Measurements from ENCODE around the gene SMURF2. TPM values are rescaled to one million over a fixed set of nuclear protein-coding genes. Genes with fewer than 3 reads are reported as not detected.
"Not testable (repeated sequence)": the region's sequence is repeated elsewhere in the genome, so short reads cannot be mapped to it uniquely, and the experiment has no call there.

The SMURF2 gene
- total RNA-seq, 1 experiment from 2014 or later = 127 TPM

GRCh38 chr17:64579917-64580316 is 82.2 kb downstream of the SMURF2 start:
- DNase-seq (ENCODE audit: low read depth, low spot score) = no peak
- peaks cover 60 to 70% of the 10 kb centered on the region in 2 experiments for H3K36me3 ChIP-seq (ENCODE audit: control insufficient read depth in 1 of 2, insufficient read depth in 2 of 2, low read length in 2 of 2)
- H3K4me1 ChIP-seq (ENCODE audit: control insufficient read depth in 1 of 2, insufficient read depth in 2 of 2, low read length in 2 of 2) = no peaks in the 10 kb centered on the region
- ChIA-PET POLR2A (no interaction called here), RAD21 (ENCODE audit: low non-redundant PET in 1 of 2, low total read pairs in 2 of 2, uncharacterized antibody in 2 of 2, unreplicated experiment in 2 of 2) (no interaction called here), CTCF (interaction anchor here (1.0 to 1.4 kb wide), 2 partner anchors 23 to 70 kb away, joined by 3 read pairs; no protein-coding TSS in a partner anchor)
- no peak overlapping the region for H3K9ac ChIP-seq (ENCODE audit: low read length)
- TSS peak; percentile 12 for BruUV-seq (replicated peaks)
- no peak overlapping the region for H2AFZ ChIP-seq (ENCODE audit: low read depth, low read length, poor library complexity, severe bottlenecking)
- no peak overlapping the region for H3K27ac ChIP-seq (ENCODE audit: low read depth, low read length)
- H3K9me3 ChIP-seq (ENCODE audit: control insufficient read depth in 1 of 2, insufficient read depth in 1 of 2, low read depth in 1 of 2, low read length in 2 of 2) = no peaks in the 10 kb centered on the region
- no peak overlapping the region for H3K4me2 ChIP-seq (ENCODE audit: low read length)
- no peaks in the 10 kb centered on the region for H3K9me2 ChIP-seq (ENCODE audit: insufficient read depth)
- 0 out of 2 replicates have a peak, but pooled peaks have one; percentile 3 for TF ChIP-seq RAD21 (IDR thresholded peaks at IDR 0.05; ENCODE audit: low read depth)
- no peak for TF ChIP-seq EZH2phosphoT487 (IDR thresholded peaks at IDR 0.05; ENCODE audit: borderline replicate concordance)
- intact Hi-C loops (cut with micrococcal nuclease) = no loop called here
- H3K4me3 ChIP-seq (replicated peaks in 1 of 2; ENCODE audit: low read depth in 1 of 2, low read length in 2 of 2) = no peak overlapping the region
- H3K79me2 ChIP-seq (ENCODE audit: insufficient read depth, low read length) = peaks cover 67% of the 10 kb centered on the region
- peaks cover 7% of the 10 kb centered on the region; the same call in 1 of the 2 replicates for H4K20me1 ChIP-seq (ENCODE audit: insufficient read depth)
- no peaks in the 10 kb centered on the region for H3K27me3 ChIP-seq (ENCODE audit: insufficient read depth, low read length)
- no peak for ATAC-seq

- H4K20me1 ChIP-seq (ENCODE audit: insufficient read depth); H3K9ac ChIP-seq (ENCODE audit: low read length); intact Hi-C loops (cut with micrococcal nuclease); H3K4me1 ChIP-seq (ENCODE audit: control insufficient read depth in 1 of 2, insufficient read depth in 2 of 2, low read length in 2 of 2); H3K4me2 ChIP-seq (ENCODE audit: low read length); BruUV-seq (replicated peaks); H2AFZ ChIP-seq (ENCODE audit: low read depth, low read length, poor library complexity, severe bottlenecking); H3K4me3 ChIP-seq (replicated peaks in 1 of 2; ENCODE audit: low read depth in 1 of 2, low read length in 2 of 2); H3K9me3 ChIP-seq (ENCODE audit: control insufficient read depth in 1 of 2, insufficient read depth in 1 of 2, low read depth in 1 of 2, low read length in 2 of 2); CTCF ChIA-PET; H3K9me2 ChIP-seq (ENCODE audit: insufficient read depth); H3K27ac ChIP-seq (ENCODE audit: low read depth, low read length); DNase-seq (ENCODE audit: low read depth, low spot score); H3K27me3 ChIP-seq (ENCODE audit: insufficient read depth, low read length); POLR2A ChIA-PET; ATAC-seq: not testable (repeated sequence)
- peaks cover 47 to 62% of the 10 kb centered on the region in 2 experiments for H3K36me3 ChIP-seq (ENCODE audit: control insufficient read depth in 1 of 2, insufficient read depth in 2 of 2, low read length in 2 of 2)
- peaks cover 60% of the 10 kb centered on the region for H3K79me2 ChIP-seq (ENCODE audit: insufficient read depth, low read length)
- RAD21 ChIA-PET (ENCODE audit: low non-redundant PET in 1 of 2, low total read pairs in 2 of 2, uncharacterized antibody in 2 of 2, unreplicated experiment in 2 of 2) = interaction anchor here in 1 of 2 experiments (0.7 kb wide), 1 partner anchor 29 kb away, joined by 3 read pairs; no protein-coding TSS in a partner anchor
Observed at GRCh38 chr17:64577025-64577424, 85.1 kb downstream of the SMURF2 start.

Measured in HCT116 (cell line).